Thyroid gland (tissue), 4 donors: ENCODE results near the gene MAP2K4. TPM values are rescaled to one million over a fixed set of nuclear protein-coding genes. Genes with fewer than 3 reads are reported as not detected.

Source experiments
- DNase-seq, 2 donors: peaks; one replicate each; pipeline ENCODE4 v3.0.0-alpha.2; 2019
- H3K27ac ChIP-seq, 3 donors: fragments of 200-600 bp; sonication (generic); 1 replicate in 2 of 3; 2 replicates in 1 of 3; pipeline ENCODE4 v1.5.1; 2016 to 2019; ENCODE audit warnings: mild to moderate bottlenecking in 1 of 3, moderate library complexity in 1 of 3
- H3K27me3 ChIP-seq: fragments of 200-600 bp; sonication (generic); one replicate; pipeline ENCODE4 v1.5.1; 2019
- H3K36me3 ChIP-seq, 2 donors: fragments of 200-600 bp; sonication (generic); one replicate each; pipeline ENCODE4 v1.5.1; 2016 to 2019
- H3K4me1 ChIP-seq, 2 donors: fragments of 200-600 bp; sonication (generic); one replicate each; pipeline ENCODE4 v1.5.1; 2017 to 2019
- H3K4me3 ChIP-seq, 3 donors: fragments of 200-600 bp; sonication (generic); replicated peaks in 1 of 3; 1 replicate in 2 of 3; 2 replicates in 1 of 3; pipeline ENCODE4 v1.5.1; 2016; ENCODE audit warnings: mild to moderate bottlenecking in 1 of 3
- H3K9me3 ChIP-seq: fragments of 200-600 bp; sonication (generic); one replicate; pipeline ENCODE4 v1.5.1; 2017
- CTCF ChIP-seq, 6 experiments: fragments of 200-600 bp in 3 of 6; fragments of 450-650 bp in 3 of 6; sonication (generic) in 3 of 6; IDR thresholded peaks; one replicate each; pipeline ENCODE4 v1.5.1; 2016 to 2019; ENCODE audit warnings: antibody characterized with exemption in 6 of 6, mild to moderate bottlenecking in 2 of 6, inconsistent platforms in 1 of 6, moderate library complexity in 1 of 6
- POLR2A ChIP-seq, 2 donors: fragments of 450-650 bp; IDR thresholded peaks; one replicate each; pipeline ENCODE4 v1.6.1; 2017; ENCODE audit warnings: antibody characterized with exemption in 2 of 2, mild to moderate bottlenecking in 2 of 2, moderate library complexity in 1 of 2
- WGBS, 2 donors: methylation state at CpG; one replicate each; pipeline ENCODE4 v1.1.5; 2017; 5-methylcytosine and 5-hydroxymethylcytosine counted together
- intact Hi-C: fragments of 100-400 bp; cut with DNase I; formaldehyde crosslinking; loops from one replicate; pipeline ENCODE4 v1.15.1; 2023
- microRNA counts, 2 donors: library from miRNA; unstranded; fragments of <30 nt; microRNA quantifications; one replicate each; lab custom pipeline; 2016 to 2017
- microRNA-seq: library from miRNA; unstranded; fragments of <30 nt; microRNA quantifications from one replicate; pipeline ENCODE4, GENCODE V29; 2016
- small RNA-seq: library from RNA; depleted of rRNA; stranded (forward); fragments of <200 nt; gene quantifications from one replicate; pipeline ENCODE3, GENCODE V24; 2016
- total RNA-seq, 4 donors: library from RNA; depleted of rRNA; stranded (reverse); fragments of >200 nt; gene quantifications; one replicate each; pipeline ENCODE4 v1.2.3, GENCODE V29; 2016

The MAP2K4 gene
- total RNA-seq, 4 donors from 2014 or later, result 41.6 to 53.2 (median 47.8) TPM

GRCh38 chr17:12180644-12181261, 160.1 kb downstream of the MAP2K4 start:
- H3K9me3 ChIP-seq, result no peaks in the 10 kb centered on the region
- DNase-seq, result peak; percentile 14 to 36
- H3K4me3 ChIP-seq, result no peak overlapping the region
- no peaks in the 10 kb centered on the region for H3K4me1 ChIP-seq
- no peak overlapping the region for H3K27ac ChIP-seq
- H3K36me3 ChIP-seq, result no peaks in the 10 kb centered on the region
- TF ChIP-seq POLR2A (IDR thresholded peaks at IDR 0.05) (no peak), CTCF (IDR thresholded peaks at IDR 0.05) (peak; percentile 29 to 77 (median 67))
- 6 to 13% methylated on average over 7 of the region's 7 CpGs for WGBS, 2 donors
- intact Hi-C loops, result no loop called here
- no peaks in the 10 kb centered on the region for H3K27me3 ChIP-seq

- intact Hi-C loops, result no loop called here
- Histone ChIP-seq H3K9me3 (no peaks in the 10 kb centered on the region), H3K4me3 (no peak overlapping the region), H3K27ac (no peak overlapping the region), H3K36me3 (no peaks in the 10 kb centered on the region), H3K4me1 (no peaks in the 10 kb centered on the region), H3K27me3 (no peaks in the 10 kb centered on the region)
- no peak for TF ChIP-seq POLR2A (IDR thresholded peaks at IDR 0.05)
- no peak for TF ChIP-seq CTCF (IDR thresholded peaks at IDR 0.05)
- WGBS, 2 donors, result 87 to 91% methylated on average over 1 of the region's 1 CpG
- no peak for DNase-seq
These were observed 167.0 kb downstream of the MAP2K4 start for GRCh38 chr17:12187658-12188057.

GRCh38 chr17:12193144-12193735, 172.6 kb downstream of the MAP2K4 start:
- intact Hi-C loops, result no loop called here
- DNase-seq, result no peak
- Histone ChIP-seq H3K4me3 (no peak overlapping the region), H3K36me3 (no peaks in the 10 kb centered on the region), H3K4me1 (no peaks in the 10 kb centered on the region), H3K9me3 (no peaks in the 10 kb centered on the region), H3K27me3 (no peaks in the 10 kb centered on the region), H3K27ac (no peak overlapping the region)
- 80 to 82% methylated on average over 3 of the region's 3 CpGs for WGBS, 2 donors
- TF ChIP-seq CTCF (IDR thresholded peaks at IDR 0.05) (no peak), POLR2A (IDR thresholded peaks at IDR 0.05) (no peak)

MicroRNA genes within 50 kb of the gene (microRNA counts, 767-probe panel; counts per million panel counts)
- 0 counts per million in 2 donors for microRNA hsa-miR-744-5p (lab: Ali Mortazavi, UCI)

Small RNA genes within 50 kb of the gene (microRNA-seq; reads per million reads assigned to microRNA genes)
- 2,399 reads per million, percentile 88 among the genes with 10 or more reads in this experiment for gene MIR744

Small RNA genes within 50 kb of the gene (small RNA-seq; reads per million reads assigned to genes)
- gene MIR744 (9.1 reads per million, percentile 92 among the genes with 10 or more reads in this experiment), gene RNU11-2P (not detected)

Other genes with a start within 250 kb of the MAP2K4 start
- 10 to 100 TPM in 1 of 4 donors, 1 to 10 TPM in 3; 6.5 to 14.6 (median 8.6) TPM for gene ZNF18, start 23.4 kb upstream of the MAP2K4 start, total RNA-seq